Measurements from ENCODE around the gene ELP5. TPM values are rescaled to one million over a fixed set of nuclear protein-coding genes. Genes with fewer than 3 reads are reported as not detected.

ELP5 gene
- total RNA-seq, 1 experiment from 2014 or later: 49.6 TPM

- H3K27me3 Mint-ChIP-seq (ENCODE audit: low read depth): peaks cover under 1% of the 10 kb centered on the region; the same call in 1 of the 2 replicates
These were observed 14.8 kb downstream of the ELP5 start for GRCh38 chr17:7266784-7267183.

More at GRCh38 chr17:7266784-7267183, 14.8 kb downstream of the ELP5 start:
- Histone ChIP-seq H3K23me2 (ENCODE audit: insufficient read length, low read depth, low read length, poor library complexity, severe bottlenecking) (peaks cover 14% of the 10 kb centered on the region), H2AFZ (ENCODE audit: low read length) (no peak overlapping the region), H3K27me3 (ENCODE audit: insufficient read depth, low read length) (no peaks in the 10 kb centered on the region), H3K4me1 (ENCODE audit: insufficient read depth, low read length) (no peaks in the 10 kb centered on the region; the same call in 1 of the 2 replicates), H3K9me3 (ENCODE audit: control insufficient read depth, low read depth, low read length) (no peaks in the 10 kb centered on the region), H4K20me1 (ENCODE audit: control insufficient read depth, insufficient read depth, insufficient read length) (no peaks in the 10 kb centered on the region), H2BK12ac (ENCODE audit: insufficient read length, low read depth, low read length) (peak overlapping the region; percentile 55), H4K91ac (ENCODE audit: insufficient read length, low read depth, low read length) (no peak overlapping the region), H3K18ac (ENCODE audit: insufficient read length, low read depth, low read length) (no peak overlapping the region), H3K9ac (ENCODE audit: extremely low read depth, insufficient read length, low read length) (no peak overlapping the region), H3K23ac (ENCODE audit: insufficient read length, low read depth, low read length) (no peak overlapping the region), H2BK15ac (ENCODE audit: low read depth, low read length) (no peak overlapping the region), H3K27ac (ENCODE audit: insufficient read length, low read depth, low read length) (no peak overlapping the region), H3K79me2 (ENCODE audit: insufficient read depth, low read length) (peaks cover under 1% of the 10 kb centered on the region; the same call in 1 of the 2 replicates), H2BK120ac (ENCODE audit: low read depth, low read length, poor library complexity, severe bottlenecking) (no peak overlapping the region), H3K4me2 (ENCODE audit: insufficient read depth, insufficient read length, low read length) (no peak overlapping the region), H3K14ac (ENCODE audit: insufficient read depth, low read length) (no peak overlapping the region), H2BK5ac (ENCODE audit: insufficient read length, low read length) (no peak overlapping the region), H4K8ac (replicated peaks; ENCODE audit: insufficient read length, low read depth, low read length) (no peak overlapping the region), H2AK5ac (ENCODE audit: insufficient read length, low read length) (no peak overlapping the region), H3K4ac (ENCODE audit: low read depth, low read length) (no peak overlapping the region), H4K5ac (ENCODE audit: insufficient read length, low read depth, low read length) (no peak overlapping the region), H2BK20ac (ENCODE audit: low read depth, low read length, poor library complexity, severe bottlenecking) (no peak overlapping the region), H3K79me1 (ENCODE audit: insufficient read depth, low read depth, low read length, poor library complexity, severe bottlenecking) (no peaks in the 10 kb centered on the region), H3T11ph (ENCODE audit: low read length) (no peak overlapping the region), H3K56ac (ENCODE audit: insufficient read length, low read depth, low read length) (no peak overlapping the region)
- H3K27ac Mint-ChIP-seq: peak overlapping the region in 1 of 3 experiments; percentile 73; a peak in 2 of 7 replicates
- H3K4me3 Mint-ChIP-seq: peak overlapping the region in 1 of 2 experiments; percentile 5; a peak in 1 of 5 replicates
- H3K9me3 Mint-ChIP-seq: peaks cover 0 to 4% of the 10 kb centered on the region in 2 experiments; a peak in 1 of 5 replicates
- H3K4me1 Mint-ChIP-seq: peaks cover 27 to 31% of the 10 kb centered on the region in 2 experiments
- peaks cover 0 to 4% (median 0%) of the 10 kb centered on the region in 3 experiments; a peak in 3 of 7 replicates for H3K36me3 Mint-ChIP-seq (ENCODE audit: insufficient read depth in 1 of 3, low read depth in 3 of 3)
- no peak for TF ChIP-seq CTCF (conservative IDR thresholded peaks at IDR 0.05)
- DNase-seq: no peak
- no CpG with 5 or more reads among the region's 1 CpG for WGBS (ENCODE audit: extremely low coverage, insufficient read length, low lambda C conversion rate)
